Mammary epithelial cell (primary cell): Measurements from ENCODE around the gene FRY.

Experiments
- CTCF ChIP-seq, 2 donors: IDR thresholded peaks in 1 of 2; conservative IDR thresholded peaks in 1 of 2; 2 replicates each; pipeline ENCODE4 v1.5.1; 2011 to 2012; ENCODE audit warnings: inconsistent platforms in 2 of 2, low read length in 2 of 2, mild to moderate bottlenecking in 2 of 2, control low read depth in 1 of 2, low read depth in 1 of 2; ENCODE audit not compliant: insufficient read depth in 1 of 2; ENCODE audit errors: extremely low read depth in 1 of 2
- EZH2 ChIP-seq: IDR thresholded peaks from 2 replicates; pipeline ENCODE4 v1.6.1; 2012; ENCODE audit warnings: low read length, inconsistent platforms, borderline replicate concordance

DNA sequence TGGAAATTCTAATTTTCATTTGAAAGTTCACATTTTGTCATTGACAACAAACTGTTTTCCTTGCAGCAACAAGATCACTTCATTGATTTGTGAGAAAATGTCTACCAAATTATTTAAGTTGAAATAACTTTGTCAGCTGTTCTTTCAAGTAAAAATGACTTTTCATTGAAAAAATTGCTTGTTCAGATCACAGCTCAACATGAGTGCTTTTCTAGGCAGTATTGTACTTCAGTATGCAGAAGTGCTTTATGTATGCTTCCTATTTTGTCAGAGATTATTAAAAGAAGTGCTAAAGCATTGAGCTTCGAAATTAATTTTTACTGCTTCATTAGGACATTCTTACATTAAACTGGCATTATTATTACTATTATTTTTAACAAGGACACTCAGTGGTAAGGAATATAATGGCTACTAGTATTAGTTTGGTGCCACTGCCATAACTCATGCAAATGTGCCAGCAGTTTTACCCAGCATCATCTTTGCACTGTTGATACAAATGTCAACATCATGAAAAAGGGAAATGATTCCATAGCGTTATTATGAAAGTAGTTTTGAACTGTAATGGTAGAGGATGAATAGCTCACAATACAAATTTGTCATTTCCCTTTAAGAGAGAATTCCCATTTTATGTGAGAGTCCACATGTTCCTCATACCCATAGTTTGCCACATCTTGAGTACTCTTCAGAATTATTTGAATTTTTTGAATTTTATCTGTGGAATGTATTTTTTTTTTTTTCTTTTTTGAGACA lies 286.3 kb downstream of the FRY start:
- TF ChIP-seq CTCF (conservative IDR thresholded peaks at IDR 0.05 in 1 of 2, IDR thresholded peaks at IDR 0.05 in 1 of 2; ENCODE audit: extremely low read depth in 1 of 2, insufficient read depth in 1 of 2, low read depth in 1 of 2, low read length in 2 of 2): no peak
- no peak for TF ChIP-seq EZH2
